Skeletal muscle tissue (tissue), 4 donors: ENCODE results near the gene CLEC3A. TPM values are rescaled to one million over a fixed set of nuclear protein-coding genes. Genes with fewer than 3 reads are reported as not detected.
A peak's percentile ranks its signal among the peaks of the same experiment; 100 is the strongest.

ENCODE experiments used
- H3K27ac ChIP-seq: one replicate; pipeline ENCODE4 v1.7.0; 2013; ENCODE audit warnings: mild to moderate bottlenecking, low read depth, low read length, inconsistent platforms
- H3K27me3 ChIP-seq, 3 donors: one replicate each; pipeline ENCODE4 v1.7.0; 2013; ENCODE audit warnings: low read length in 3 of 3; ENCODE audit not compliant: control insufficient read depth in 3 of 3, insufficient read depth in 3 of 3
- H3K36me3 ChIP-seq, 3 donors: one replicate each; pipeline ENCODE4 v1.7.0; 2013; ENCODE audit warnings: low read length in 3 of 3; ENCODE audit not compliant: control insufficient read depth in 3 of 3, insufficient read depth in 3 of 3
- H3K4me1 ChIP-seq, 3 donors: one replicate each; pipeline ENCODE4 v1.7.0; 2013; ENCODE audit warnings: low read length in 3 of 3, mild to moderate bottlenecking in 3 of 3; ENCODE audit not compliant: control insufficient read depth in 3 of 3, insufficient read depth in 3 of 3
- H3K4me3 ChIP-seq, 3 donors: one replicate each; pipeline ENCODE4 v1.7.0; 2013; ENCODE audit warnings: low read length in 3 of 3
- H3K9ac ChIP-seq, 3 donors: one replicate each; pipeline ENCODE4 v1.7.0; 2013; ENCODE audit warnings: low read length in 3 of 3, mild to moderate bottlenecking in 3 of 3, moderate library complexity in 2 of 3, low read depth in 1 of 3
- H3K9me3 ChIP-seq, 3 donors: one replicate each; pipeline ENCODE4 v1.7.0; 2013; ENCODE audit warnings: low read length in 3 of 3; ENCODE audit not compliant: control insufficient read depth in 3 of 3
- total RNA-seq: library from RNA; depleted of rRNA; stranded (reverse); fragments of >200 nt; gene quantifications from one replicate; pipeline ENCODE4 v1.2.3, GENCODE V29; 2014
- donor health status: Osteomylitis.

Gene CLEC3A
- total RNA-seq, 1 donor from 2014 or later, result not detected

- H3K9me3 ChIP-seq, result no peaks in the 10 kb centered on the region
- H3K4me3 ChIP-seq, result no peak overlapping the region
- no peak overlapping the region for H3K9ac ChIP-seq
- H3K27me3 ChIP-seq, result peaks cover 0 to 2% (median 0%) of the 10 kb centered on the region in 3 donors
- H3K27ac ChIP-seq, result no peak overlapping the region
- H3K36me3 ChIP-seq, result no peaks in the 10 kb centered on the region
- H3K4me1 ChIP-seq, result peaks cover 0 to 3% (median 0%) of the 10 kb centered on the region in 3 donors
These were observed 3.3 kb downstream of the CLEC3A start for GRCh38 chr16:78025631-78026030.

DNA sequence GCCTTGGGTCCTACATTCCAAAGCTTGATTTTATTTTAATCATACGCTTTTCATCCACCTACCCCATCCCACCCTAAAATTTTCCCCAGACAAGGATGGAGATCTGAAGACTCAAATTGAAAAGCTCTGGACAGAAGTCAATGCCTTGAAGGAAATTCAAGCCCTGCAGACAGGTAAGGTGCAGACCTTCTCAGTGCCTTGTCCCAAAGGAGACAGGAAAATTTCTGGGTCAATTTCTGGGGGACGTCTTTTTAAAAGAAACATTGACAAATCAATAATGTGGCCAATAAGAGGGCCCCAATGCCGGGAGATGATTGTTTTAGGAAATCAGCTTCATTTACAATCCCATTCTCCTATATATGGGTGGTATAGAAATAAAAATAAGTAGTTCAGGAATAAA lies 5.7 kb downstream of the CLEC3A start:
- H3K4me3 ChIP-seq, result no peak overlapping the region
- peaks cover 0 to 4% (median 0%) of the 10 kb centered on the region in 3 donors for H3K4me1 ChIP-seq
- peaks cover 0 to 2% (median 0%) of the 10 kb centered on the region in 3 donors for H3K27me3 ChIP-seq
- no peak overlapping the region for H3K27ac ChIP-seq
- H3K36me3 ChIP-seq, result no peaks in the 10 kb centered on the region
- H3K9me3 ChIP-seq, result no peaks in the 10 kb centered on the region
- no peak overlapping the region for H3K9ac ChIP-seq

DNA sequence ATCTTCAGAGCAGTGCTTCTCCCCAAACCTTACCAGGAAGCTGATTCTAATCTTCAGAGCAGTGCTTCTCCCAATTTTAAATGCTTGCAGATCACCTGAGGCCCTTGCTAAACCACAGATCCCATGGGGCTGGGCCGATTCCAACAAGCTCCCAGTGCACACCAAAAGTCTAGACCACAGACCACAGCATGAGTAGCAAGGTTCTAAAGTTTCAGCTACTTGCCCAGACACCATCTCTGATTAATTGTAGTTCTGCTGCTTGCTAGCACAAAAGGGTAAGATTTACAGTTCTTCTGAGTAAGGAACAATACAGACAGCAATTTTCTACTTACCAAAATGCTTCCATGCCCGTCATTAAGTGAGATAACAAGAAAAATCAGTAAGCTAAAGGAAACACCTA lies 12.2 kb downstream of the CLEC3A start:
- H3K36me3 ChIP-seq, result no peaks in the 10 kb centered on the region
- peak overlapping the region; percentile 75 for H3K27ac ChIP-seq
- H3K4me3 ChIP-seq, result peak overlapping the region in 1 of 3 donors; percentile 6
- peaks cover 4 to 30% (median 6%) of the 10 kb centered on the region in 3 donors for H3K4me1 ChIP-seq
- no peaks in the 10 kb centered on the region for H3K27me3 ChIP-seq
- H3K9ac ChIP-seq, result peak overlapping the region; percentile 6 to 60 (median 7)
- no peaks in the 10 kb centered on the region for H3K9me3 ChIP-seq

DNA sequence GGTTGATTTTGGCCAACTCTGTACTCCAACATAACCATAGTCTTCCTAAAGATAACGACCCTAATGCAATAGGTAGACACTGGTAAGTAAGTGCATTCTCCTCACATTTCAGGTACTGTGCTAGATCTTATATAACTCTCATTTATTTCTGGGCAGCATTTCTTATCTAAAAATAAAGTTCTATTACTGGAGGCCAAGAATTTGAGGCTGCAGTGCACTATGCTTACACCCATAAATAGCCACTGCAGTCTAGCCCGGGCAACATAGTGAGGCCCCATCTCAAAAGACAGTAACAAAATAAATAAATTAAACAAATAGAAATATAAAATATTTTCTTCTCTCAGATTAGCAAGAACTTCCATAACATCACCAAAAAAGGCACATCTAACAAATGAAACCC lies 12.7 kb downstream of the CLEC3A start:
- peak overlapping the region in 2 of 3 donors; percentile 6 to 60 for H3K9ac ChIP-seq
- no peaks in the 10 kb centered on the region for H3K27me3 ChIP-seq
- H3K4me1 ChIP-seq, result peaks cover 4 to 30% (median 6%) of the 10 kb centered on the region in 3 donors
- H3K9me3 ChIP-seq, result no peaks in the 10 kb centered on the region
- H3K27ac ChIP-seq, result peak overlapping the region; percentile 75
- H3K4me3 ChIP-seq, result peak overlapping the region in 1 of 3 donors; percentile 6
- H3K36me3 ChIP-seq, result no peaks in the 10 kb centered on the region

GRCh38 chr16:78040396-78040795 lies 18.0 kb downstream of the CLEC3A start:
- Histone ChIP-seq H3K9ac (no peak overlapping the region), H3K36me3 (no peaks in the 10 kb centered on the region), H3K27me3 (no peaks in the 10 kb centered on the region), H3K9me3 (no peaks in the 10 kb centered on the region), H3K4me1 (peaks cover 0 to 8% (median 0%) of the 10 kb centered on the region in 3 donors), H3K27ac (no peak overlapping the region), H3K4me3 (no peak overlapping the region)

DNA sequence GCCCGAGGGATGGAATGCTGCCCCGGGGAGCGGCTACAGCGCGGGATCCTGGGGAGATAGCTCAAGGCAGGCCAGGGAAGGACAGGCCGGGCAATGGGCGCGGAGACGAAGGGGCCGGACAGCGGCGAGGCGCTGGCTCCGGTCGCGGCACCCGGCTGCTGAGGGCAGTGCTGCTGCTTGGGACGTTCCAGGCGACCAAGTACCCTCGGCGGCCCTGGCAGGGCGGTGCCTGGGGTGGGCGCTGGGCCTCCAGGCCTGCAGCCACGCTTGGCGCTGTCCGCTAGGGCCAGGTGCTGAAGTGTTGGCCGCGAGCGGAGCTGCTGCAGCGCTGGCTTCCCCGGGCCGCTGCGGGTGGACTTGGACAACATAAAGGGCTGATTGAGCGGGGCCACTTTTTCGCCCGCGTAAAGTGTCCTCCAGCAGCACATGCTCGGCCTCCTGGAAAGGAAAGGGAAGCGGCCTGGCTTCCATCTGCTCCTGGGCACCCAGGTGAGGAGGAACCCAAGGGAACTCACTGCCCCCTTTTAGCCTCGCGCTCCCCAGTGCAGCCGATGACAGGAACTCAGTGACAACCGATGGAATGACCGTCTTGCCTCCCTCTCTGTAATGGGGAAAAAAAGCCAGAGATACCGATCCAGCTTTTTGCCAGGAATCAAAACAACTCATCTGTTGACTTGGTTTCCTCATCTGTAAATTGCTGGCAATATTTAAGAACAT lies 23.7 kb downstream of the CLEC3A start:
- H3K4me3 ChIP-seq, result peak overlapping the region in 2 of 3 donors; percentile 43 to 52
- H3K27ac ChIP-seq, result no peak overlapping the region
- peaks cover 0 to 8% (median 0%) of the 10 kb centered on the region in 3 donors for H3K27me3 ChIP-seq
- no peak overlapping the region for H3K9ac ChIP-seq
- H3K9me3 ChIP-seq, result no peaks in the 10 kb centered on the region
- no peaks in the 10 kb centered on the region for H3K36me3 ChIP-seq
- peaks cover 0 to 4% (median 2%) of the 10 kb centered on the region in 3 donors for H3K4me1 ChIP-seq

DNA sequence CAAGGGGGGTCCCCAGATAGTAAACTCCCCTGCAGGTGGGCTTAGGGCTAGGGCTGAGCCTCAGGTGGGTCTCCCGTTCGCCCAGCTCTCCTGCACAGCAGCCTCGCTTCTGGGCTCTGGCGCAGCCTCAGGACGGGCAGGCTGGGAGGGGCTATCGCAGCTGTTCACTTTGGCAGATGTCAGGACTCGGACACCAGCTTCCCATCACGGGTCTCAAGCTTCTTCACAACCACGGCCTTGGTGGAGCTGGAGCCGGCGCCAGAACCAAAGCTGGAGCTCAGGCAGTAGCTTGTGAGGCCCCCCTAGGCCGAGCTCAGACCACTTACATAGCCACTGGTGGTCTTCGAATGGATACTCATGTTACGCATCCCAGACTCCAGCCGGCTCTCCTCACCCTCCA lies 26.0 kb downstream of the CLEC3A start:
- H3K36me3 ChIP-seq, result no peaks in the 10 kb centered on the region
- peaks cover 0 to 4% (median 2%) of the 10 kb centered on the region in 3 donors for H3K4me1 ChIP-seq
- H3K27ac ChIP-seq, result no peak overlapping the region
- no peaks in the 10 kb centered on the region for H3K9me3 ChIP-seq
- H3K9ac ChIP-seq, result no peak overlapping the region
- peaks cover 0 to 8% (median 0%) of the 10 kb centered on the region in 3 donors for H3K27me3 ChIP-seq
- no peak overlapping the region for H3K4me3 ChIP-seq

GRCh38 chr16:78050734-78051400 lies 28.5 kb downstream of the CLEC3A start:
- H3K4me1 ChIP-seq, result peaks cover 0 to under 1% (median under 1%) of the 10 kb centered on the region in 3 donors
- H3K27ac ChIP-seq, result no peak overlapping the region
- H3K9me3 ChIP-seq, result no peaks in the 10 kb centered on the region
- H3K4me3 ChIP-seq, result no peak overlapping the region
- H3K27me3 ChIP-seq, result peaks cover 0 to 8% (median 0%) of the 10 kb centered on the region in 3 donors
- H3K9ac ChIP-seq, result no peak overlapping the region
- H3K36me3 ChIP-seq, result no peaks in the 10 kb centered on the region

GRCh38 chr16:78057803-78058564 lies 35.6 kb downstream of the CLEC3A start:
- Histone ChIP-seq H3K9ac (no peak overlapping the region), H3K27me3 (no peaks in the 10 kb centered on the region), H3K4me1 (no peaks in the 10 kb centered on the region), H3K36me3 (no peaks in the 10 kb centered on the region), H3K9me3 (no peaks in the 10 kb centered on the region), H3K4me3 (no peak overlapping the region), H3K27ac (no peak overlapping the region)
